Osteoblast (primary cell): ENCODE measurements around the gene ANKRD6. TPM values are rescaled to one million over a fixed set of nuclear protein-coding genes. Genes with fewer than 3 reads are reported as not detected.
"Not testable (repeated sequence)": the region's sequence is repeated elsewhere in the genome, so short reads cannot be mapped to it uniquely, and the experiment has no call there.

Source experiments
- DNase-seq: peaks from one replicate; pipeline ENCODE4 v3.0.0; 2011; ENCODE audit warnings: low spot score, mixed read lengths; ENCODE audit not compliant: insufficient read length; ENCODE audit errors: missing footprints
- H2AFZ ChIP-seq: 2 replicates; pipeline ENCODE4 v1.6.0; 2011; ENCODE audit warnings: mild to moderate bottlenecking, low read length
- H3K27ac ChIP-seq: 2 replicates; pipeline ENCODE4 v1.5.1; 2011; ENCODE audit warnings: mild to moderate bottlenecking, low read depth, low read length, moderate library complexity
- H3K27me3 ChIP-seq: 2 replicates; pipeline ENCODE4 v1.6.0; 2012; ENCODE audit warnings: mild to moderate bottlenecking, control low read depth, inconsistent platforms, low read length, moderate library complexity; ENCODE audit not compliant: insufficient read depth
- H3K36me3 ChIP-seq: 2 replicates; pipeline ENCODE4 v1.5.1; 2011; ENCODE audit warnings: mild to moderate bottlenecking, low read length, control low read depth, moderate library complexity; ENCODE audit not compliant: insufficient read depth
- H3K4me1 ChIP-seq: 2 replicates; pipeline ENCODE4 v1.5.1; 2011; ENCODE audit warnings: mild to moderate bottlenecking, low read length, control low read depth, moderate library complexity; ENCODE audit not compliant: insufficient read depth
- H3K4me2 ChIP-seq: 2 replicates; pipeline ENCODE4 v1.6.0; 2011; ENCODE audit warnings: mild to moderate bottlenecking, low read length; ENCODE audit not compliant: insufficient read depth
- H3K4me3 ChIP-seq: fragments of 200-600 bp; sonication (generic); 3 replicates; pipeline ENCODE4 v1.5.1; 2012; ENCODE audit warnings: mild to moderate bottlenecking, low read length, inconsistent platforms; ENCODE audit not compliant: insufficient read depth
- H3K79me2 ChIP-seq: 2 replicates; pipeline ENCODE4 v1.6.0; 2012; ENCODE audit warnings: mild to moderate bottlenecking, low read length, control low read depth, inconsistent platforms; ENCODE audit not compliant: insufficient read depth
- H3K9me3 ChIP-seq: 2 replicates; pipeline ENCODE4 v1.5.1; 2011; ENCODE audit warnings: low read depth, low read length, control low read depth
- H4K20me1 ChIP-seq: 2 replicates; pipeline ENCODE4 v1.6.0; 2012; ENCODE audit warnings: mild to moderate bottlenecking, low read length, control low read depth; ENCODE audit not compliant: insufficient read depth
- CTCF ChIP-seq: IDR thresholded peaks from 2 replicates; pipeline ENCODE4 v1.5.1; 2011; ENCODE audit warnings: mild to moderate bottlenecking, low read depth, low read length, moderate library complexity; ENCODE audit errors: extremely low read depth
- total RNA-seq: library from RNA; depleted of rRNA; stranded (reverse); fragments of >200 nt; gene quantifications from 2 replicates; pipeline ENCODE4 v1.2.3, GENCODE V29; 2012

The ANKRD6 gene
- total RNA-seq, 1 donor = 11.2 TPM

- no peak for TF ChIP-seq CTCF
Observed at GRCh38 chr6:89638320-89639195, 205.6 kb downstream of the ANKRD6 start, which contains the start of gene LYRM2. Gene LYRM2, minus strand, starts transcription at chr6:89638747. Its CDS starts 31 bp downstream, at chr6:89638716.

GRCh38 chr6:89640804-89641203, 207.9 kb downstream of the ANKRD6 start:
- no peaks in the 10 kb centered on the region for H4K20me1 ChIP-seq
- peaks cover 32% of the 10 kb centered on the region for H3K36me3 ChIP-seq
- no peak overlapping the region for H3K4me2 ChIP-seq
- no peaks in the 10 kb centered on the region for H3K27me3 ChIP-seq
- H2AFZ ChIP-seq = no peak overlapping the region
- peaks cover 16% of the 10 kb centered on the region for H3K79me2 ChIP-seq
- H3K9me3 ChIP-seq = no peaks in the 10 kb centered on the region
- H3K4me1 ChIP-seq = peaks cover 16% of the 10 kb centered on the region
- DNase-seq = peak; percentile 76
- TF ChIP-seq CTCF = no peak
- H3K27ac ChIP-seq = no peak overlapping the region
- H3K4me3 ChIP-seq = no peak overlapping the region

More at GRCh38 chr6:89638320-89639195, 205.6 kb downstream of the ANKRD6 start, which contains the start of gene LYRM2:
- H3K27me3 ChIP-seq = no peaks in the 10 kb centered on the region
- H3K4me3 ChIP-seq = peak within 1 kb of the TSS; percentile 93
- peaks cover 19% of the 10 kb centered on the region for H3K36me3 ChIP-seq
- peak within 1 kb of the TSS; percentile 92 for H3K4me2 ChIP-seq
- no peaks in the 10 kb centered on the region for H4K20me1 ChIP-seq
- H3K9me3 ChIP-seq = no peaks in the 10 kb centered on the region
- H3K79me2 ChIP-seq = peaks cover 16% of the 10 kb centered on the region
- peak within 1 kb of the TSS; percentile 86 for H3K27ac ChIP-seq
- peak; percentile 96 for DNase-seq
- peak within 1 kb of the TSS; percentile 95 for H2AFZ ChIP-seq
- H3K4me1 ChIP-seq = peaks cover 16% of the 10 kb centered on the region

- not testable (repeated sequence) for H3K4me2 ChIP-seq, H3K27ac ChIP-seq
Observed at GRCh38 chr6:89641581-89641980, 208.6 kb downstream of the ANKRD6 start.

GRCh38 chr6:89642956-89643355, 210.0 kb downstream of the ANKRD6 start:
- no peaks in the 10 kb centered on the region for H3K9me3 ChIP-seq
- no peak overlapping the region for H3K4me3 ChIP-seq
- TF ChIP-seq CTCF = no peak
- peaks cover 38% of the 10 kb centered on the region for H3K36me3 ChIP-seq
- no peaks in the 10 kb centered on the region for H3K27me3 ChIP-seq
- H4K20me1 ChIP-seq = no peaks in the 10 kb centered on the region
- no peak overlapping the region for H3K27ac ChIP-seq
- H2AFZ ChIP-seq = no peak overlapping the region
- no peak for DNase-seq
- H3K4me2 ChIP-seq = no peak overlapping the region
- peaks cover 11% of the 10 kb centered on the region for H3K4me1 ChIP-seq
- peaks cover 11% of the 10 kb centered on the region for H3K79me2 ChIP-seq

More at GRCh38 chr6:89641581-89641980, 208.6 kb downstream of the ANKRD6 start:
- peaks cover 28% of the 10 kb centered on the region for H3K36me3 ChIP-seq
- H3K9me3 ChIP-seq, H4K20me1 ChIP-seq, DNase-seq, H3K27me3 ChIP-seq, H3K4me3 ChIP-seq, H2AFZ ChIP-seq: not testable (repeated sequence)
- peaks cover 16% of the 10 kb centered on the region for H3K4me1 ChIP-seq
- H3K79me2 ChIP-seq = peaks cover 16% of the 10 kb centered on the region
